ENCODE results near the gene CFAP70.

CFAP70 gene

DNA sequence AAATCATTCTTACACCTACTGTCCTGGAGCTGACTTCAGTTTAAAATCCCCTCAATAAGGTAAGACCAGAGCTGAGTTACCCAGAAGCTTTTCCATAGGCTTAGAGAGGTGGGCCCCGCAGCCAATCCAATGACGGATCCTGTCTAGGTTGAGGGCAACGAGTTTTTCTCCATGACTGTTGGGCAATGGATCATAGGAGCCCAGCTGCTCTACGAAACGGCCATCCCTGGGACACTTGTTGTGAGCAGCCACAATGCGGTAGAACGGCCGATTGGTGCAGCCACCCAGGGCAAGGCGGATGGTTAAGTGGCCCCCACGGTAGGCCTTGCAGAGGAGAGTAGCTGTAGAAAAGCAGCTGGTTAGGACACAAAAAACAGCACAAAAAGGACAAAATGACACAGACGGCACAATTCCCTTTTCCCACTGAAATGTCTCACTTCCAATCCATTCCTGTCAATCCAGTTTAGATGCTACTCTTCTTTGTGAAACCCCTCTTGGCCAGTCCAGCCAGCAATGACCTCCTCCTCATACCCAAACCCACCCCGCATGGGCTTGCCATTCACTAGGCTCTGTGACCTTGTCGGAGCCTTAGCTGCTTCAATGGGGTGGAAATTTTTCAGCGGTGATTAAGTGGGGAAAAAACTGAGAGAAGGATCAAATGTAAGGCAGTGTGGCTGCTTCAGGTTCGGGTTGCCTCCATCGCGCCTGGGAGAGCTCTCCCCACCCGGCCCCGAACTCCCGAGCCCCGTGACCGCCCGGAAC is 106.8 kb downstream of the CFAP70 start:
- DNase-seq, result no peak

DNA sequence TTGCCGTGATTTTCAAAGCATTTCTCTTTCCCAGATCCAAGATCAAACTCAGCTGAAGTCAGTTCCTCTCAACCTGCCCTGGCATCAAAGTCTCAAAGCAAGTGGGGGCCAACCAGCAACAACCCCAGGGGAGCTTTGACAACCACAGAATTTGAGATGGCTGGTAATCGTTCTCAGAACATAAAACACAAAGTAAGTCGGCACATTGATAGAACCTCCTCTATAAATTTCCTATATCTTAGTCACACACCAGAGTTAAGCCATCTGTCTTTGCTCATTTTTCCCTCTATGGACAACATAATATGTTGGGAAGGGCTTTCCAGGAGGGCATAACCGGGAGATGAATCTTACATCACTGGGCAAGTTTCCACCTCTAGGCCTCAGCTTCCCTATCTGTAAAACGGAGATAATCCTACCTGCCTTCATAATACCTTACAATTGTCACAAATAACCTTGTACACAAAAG is 110.4 kb downstream of the CFAP70 start:
- no peak for DNase-seq

- no peak for DNase-seq
Measured at GRCh38 chr10:73247509-73248258, 111.0 kb downstream of the CFAP70 start.

DNA sequence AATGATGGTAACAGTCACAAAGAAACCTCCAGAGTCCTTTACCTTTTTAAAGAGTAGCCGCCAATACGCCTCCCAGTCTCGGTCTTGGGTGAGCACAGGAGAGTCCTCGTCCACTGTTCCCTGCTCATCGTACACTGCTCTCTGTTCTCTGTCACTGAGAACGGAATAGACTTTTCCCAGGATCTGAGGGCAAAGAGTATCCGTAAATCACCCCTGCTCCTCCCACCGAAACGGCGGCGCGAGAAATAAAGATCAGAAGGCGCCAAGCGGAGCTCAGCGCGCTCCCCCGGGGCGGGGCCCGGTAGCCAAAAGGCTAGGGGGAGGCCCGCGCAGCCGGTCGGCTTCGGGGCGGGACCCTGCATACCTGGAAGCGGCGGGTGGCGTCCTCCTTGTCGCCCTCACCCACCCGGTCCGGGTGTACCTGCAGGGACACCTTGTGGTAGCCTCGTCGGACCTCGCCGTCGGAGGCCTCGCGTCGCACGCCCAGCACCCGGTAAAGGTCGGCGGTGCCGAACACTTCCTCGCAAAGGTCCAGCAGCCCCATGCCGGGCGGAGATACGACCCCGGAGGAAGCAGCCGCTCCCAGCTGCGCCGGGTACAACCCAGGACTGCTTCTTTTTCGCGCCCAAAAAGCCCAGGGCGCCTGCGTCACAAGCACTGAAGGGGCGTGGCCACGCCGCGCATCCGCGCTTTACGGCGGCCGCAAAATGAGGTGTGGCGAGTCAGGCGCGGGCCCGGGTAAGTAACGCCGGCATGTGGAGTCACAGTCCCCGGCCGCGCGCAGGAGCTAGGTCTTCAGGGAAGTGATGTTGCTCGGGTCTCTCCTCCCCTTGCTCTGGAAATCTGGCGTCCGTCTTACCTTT is 111.8 kb downstream of the CFAP70 start, which contains the start of gene DNAJC9:
Gene DNAJC9, minus strand, starts transcription at position 610 of the 863 bp plus-strand sequence. Its CDS starts 66 bp downstream, at position 544.
- peak; percentile 90 to 97 (median 94) for DNase-seq

GRCh38 chr10:73246322-73246645 is 112.4 kb downstream of the CFAP70 start:
- no peak for DNase-seq

- DNase-seq, result no peak
Measured at GRCh38 chr10:73244866-73245477, 113.7 kb downstream of the CFAP70 start.

GRCh38 chr10:73239908-73240307 is 118.8 kb downstream of the CFAP70 start:
- no peak for DNase-seq

GRCh38 chr10:73238990-73239566 is 119.6 kb downstream of the CFAP70 start:
- no peak for DNase-seq

DNA sequence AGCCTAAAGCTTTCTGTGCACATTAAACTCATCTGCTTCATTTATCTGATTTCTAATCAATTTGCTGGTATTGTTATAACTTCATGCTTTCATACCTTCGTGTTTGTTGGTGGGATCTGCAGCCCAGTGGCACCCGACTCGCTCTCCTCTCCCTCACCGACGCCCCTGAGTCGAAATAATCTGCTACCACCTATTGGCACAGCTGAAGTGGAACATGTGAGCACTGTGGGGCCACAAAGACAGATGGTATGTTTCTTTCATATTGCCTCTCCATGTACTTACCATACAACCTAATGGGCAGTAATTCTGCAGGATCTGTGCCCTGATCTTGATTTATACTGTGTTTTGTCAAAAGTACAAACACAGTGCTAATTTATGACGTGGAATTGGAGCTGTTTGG is 124.0 kb downstream of the CFAP70 start:
- DNase-seq, result no peak

DNA sequence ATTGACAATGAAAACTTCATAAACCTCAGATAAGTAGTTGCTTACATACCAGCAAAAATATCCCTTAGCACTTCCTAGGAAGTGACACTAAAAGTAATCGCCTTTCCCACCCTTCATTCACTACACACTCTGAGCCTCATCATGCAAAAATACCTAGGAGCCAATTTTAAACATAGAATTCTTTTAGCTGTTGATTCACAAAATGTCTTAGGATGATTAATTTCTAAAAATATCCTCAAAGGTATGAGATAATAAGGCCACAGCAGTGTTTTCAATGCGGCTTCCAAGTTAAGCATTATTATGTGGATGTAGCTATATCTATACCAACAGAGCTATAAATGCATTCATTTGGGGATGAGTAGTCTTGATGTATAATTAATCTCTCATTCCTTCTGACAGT is 124.8 kb downstream of the CFAP70 start:
- DNase-seq, result no peak

GRCh38 chr10:73232887-73233286 is 125.8 kb downstream of the CFAP70 start:
- no peak for DNase-seq

- DNase-seq, result no peak
Measured at GRCh38 chr10:73229567-73229966, 129.1 kb downstream of the CFAP70 start.

DNA sequence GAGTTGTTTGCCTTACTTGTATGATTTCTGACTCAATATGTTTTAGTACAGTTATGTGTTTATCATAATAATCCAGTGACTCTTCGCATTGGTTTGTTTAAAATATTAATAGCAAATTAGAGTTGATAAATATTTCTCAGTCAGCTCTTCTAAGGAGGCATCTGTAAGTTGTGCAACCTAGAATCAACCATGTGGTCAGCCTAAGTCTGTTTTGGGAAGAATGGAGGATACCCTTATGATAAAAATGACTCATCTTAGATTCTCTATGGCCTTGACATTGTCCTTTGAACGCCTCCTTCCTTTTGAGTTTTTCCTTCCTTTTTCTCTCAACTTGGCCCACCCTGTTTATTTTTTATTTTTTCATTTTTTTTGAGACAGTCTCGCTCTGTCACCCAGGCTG is 130.4 kb downstream of the CFAP70 start:
- no peak for DNase-seq

DNA sequence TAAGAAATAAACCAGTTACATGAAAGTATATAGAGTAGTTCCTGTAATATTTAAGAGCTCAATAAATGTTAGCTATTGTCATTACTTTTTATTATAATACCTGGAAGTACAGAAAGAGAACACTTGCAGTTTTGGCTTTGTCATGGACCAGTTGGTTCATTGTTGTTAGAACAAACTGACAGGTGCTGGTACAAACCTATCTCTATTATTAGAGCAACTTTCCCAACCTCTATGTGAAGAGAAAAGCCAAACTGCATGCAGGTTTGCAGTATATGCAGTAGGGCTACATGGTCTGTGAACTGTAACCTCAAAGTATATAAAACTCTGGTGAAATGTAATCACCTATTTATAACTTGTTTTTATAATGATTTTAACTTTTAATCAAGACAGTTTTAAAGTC is 132.0 kb downstream of the CFAP70 start:
- DNase-seq, result no peak

DNA sequence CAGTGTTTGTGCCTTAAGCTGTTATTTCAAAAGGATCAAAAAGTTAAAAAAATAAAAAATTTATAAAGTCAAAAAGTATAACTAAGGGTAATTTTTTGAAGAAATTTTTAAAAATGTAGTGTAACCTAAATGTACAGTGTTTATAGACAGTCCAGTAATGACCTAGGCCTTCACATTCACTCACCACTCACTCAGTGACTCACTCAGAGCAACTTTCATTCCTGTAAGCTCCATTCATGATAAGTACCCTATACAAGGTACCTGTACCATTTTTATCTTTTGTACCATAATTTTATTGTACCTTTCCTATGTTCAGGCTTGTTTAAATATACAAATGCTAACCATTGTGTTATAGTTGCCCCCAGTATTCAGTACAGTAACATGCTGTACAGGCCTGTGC is 133.1 kb downstream of the CFAP70 start:
- DNase-seq, result no peak

- DNase-seq, result no peak
Measured at GRCh38 chr10:73220989-73221388, 137.7 kb downstream of the CFAP70 start.

- no peak for DNase-seq
Measured at GRCh38 chr10:73219384-73219783, 139.3 kb downstream of the CFAP70 start.

DNA sequence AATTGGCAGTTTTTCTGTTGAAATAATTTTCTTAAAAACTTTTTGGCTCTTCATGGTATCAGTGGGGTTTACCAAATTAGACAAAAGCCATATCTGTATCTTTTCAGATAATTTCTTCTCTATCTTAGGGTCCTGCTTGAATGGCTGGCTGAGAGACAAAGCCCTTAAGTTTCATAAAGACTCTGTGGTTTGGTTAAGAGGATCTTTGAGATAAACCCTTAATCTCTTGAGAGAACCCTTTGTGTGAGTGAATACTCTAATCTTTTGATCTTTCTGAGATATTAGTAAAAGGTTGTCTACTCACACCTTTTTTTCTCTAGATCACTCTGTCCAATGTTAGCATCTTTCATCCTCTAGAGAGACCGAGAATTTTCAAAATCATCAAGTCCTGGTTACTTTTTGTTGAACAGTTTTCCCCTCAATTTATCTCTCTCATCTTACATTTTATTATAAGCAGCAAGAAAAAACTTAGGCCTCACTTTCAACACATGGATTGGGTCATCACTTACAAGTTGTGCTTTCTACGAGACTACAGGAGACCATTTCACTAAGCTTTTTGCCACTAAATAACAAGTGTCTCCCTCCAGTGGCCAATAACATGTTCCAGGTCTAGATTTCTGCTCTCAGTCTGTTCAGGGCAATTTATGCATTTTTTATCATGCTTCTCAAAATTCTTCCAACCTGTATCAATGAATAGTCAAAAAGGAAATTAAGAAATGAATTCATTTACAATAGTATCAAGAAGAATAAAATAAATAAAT is 140.1 kb downstream of the CFAP70 start:
- no peak for DNase-seq

DNA sequence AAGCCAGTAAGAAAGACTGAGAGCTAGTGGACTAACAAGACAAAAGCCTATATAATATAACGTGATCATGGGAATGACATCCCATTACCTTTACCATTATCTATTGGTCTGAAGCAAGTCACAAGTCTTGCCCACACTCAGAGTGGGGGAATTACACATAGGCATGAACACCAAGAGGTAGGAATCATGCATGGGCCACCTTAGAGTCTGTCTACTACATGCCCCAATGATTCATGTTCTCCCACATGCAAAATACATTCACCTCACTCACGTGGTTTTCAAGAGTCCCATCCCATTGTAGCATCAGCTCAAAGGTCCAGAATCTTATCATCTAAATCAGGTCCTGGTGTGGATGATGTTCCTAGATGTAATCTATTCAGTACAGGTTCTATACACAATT is 141.0 kb downstream of the CFAP70 start:
- no peak for DNase-seq

DNA sequence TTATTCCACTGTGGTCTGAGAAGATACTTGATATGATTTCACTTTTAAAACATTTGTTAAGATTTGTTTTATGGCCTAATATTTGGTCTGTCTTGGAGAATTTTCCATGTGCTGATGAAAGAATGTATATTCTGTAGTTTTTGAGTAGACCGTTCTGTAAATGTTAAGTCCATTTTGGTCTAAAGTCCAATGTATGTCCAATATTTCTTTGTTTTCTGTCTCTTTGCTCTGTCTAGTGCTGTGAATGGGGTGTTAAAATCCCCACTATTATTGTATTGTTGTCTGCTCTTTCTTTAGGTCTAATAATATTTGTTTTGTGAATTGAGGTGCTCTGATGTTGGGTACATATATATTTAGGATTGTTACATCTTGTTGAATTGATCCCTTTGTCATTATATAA is 142.9 kb downstream of the CFAP70 start:
- DNase-seq, result no peak

GRCh38 chr10:73211106-73211811 is 147.4 kb downstream of the CFAP70 start:
- DNase-seq, result no peak

Data from activated CD4-positive, CD25-positive, alpha-beta regulatory T cell (primary cell).